ENCODE measurements around the gene DPEP3.

DPEP3 gene

GRCh38 chr16:67950335-67950843 lies 29.9 kb downstream of the DPEP3 start:
- in situ Hi-C loops (cut with MboI; ENCODE audit: low sequenced_read_pairs, unreplicated experiment): no loop called here
- no peak for DNase-seq (ENCODE audit: low spot score)
- TF ChIP-seq CTCF (IDR thresholded peaks at IDR 0.05; ENCODE audit: borderline replicate concordance, control extremely low read depth, extremely low read depth, insufficient read depth, missing control alignments): no peak

GRCh38 chr16:67949645-67950044 lies 30.7 kb downstream of the DPEP3 start:
- in situ Hi-C loops (cut with MboI; ENCODE audit: low sequenced_read_pairs, unreplicated experiment): no loop called here
- no peak for DNase-seq (ENCODE audit: low spot score)
- TF ChIP-seq CTCF (IDR thresholded peaks at IDR 0.05; ENCODE audit: borderline replicate concordance, control extremely low read depth, extremely low read depth, insufficient read depth, missing control alignments): no peak

- no peak for TF ChIP-seq CTCF (IDR thresholded peaks at IDR 0.05; ENCODE audit: borderline replicate concordance, control extremely low read depth, extremely low read depth, insufficient read depth, missing control alignments)
- in situ Hi-C loops (cut with MboI; ENCODE audit: low sequenced_read_pairs, unreplicated experiment): no loop called here
- no peak for DNase-seq (ENCODE audit: low spot score)
These were observed 32.3 kb downstream of the DPEP3 start for GRCh38 chr16:67948015-67948414.

GRCh38 chr16:67946966-67947558 lies 33.2 kb downstream of the DPEP3 start:
- in situ Hi-C loops (cut with MboI; ENCODE audit: low sequenced_read_pairs, unreplicated experiment): no loop called here
- no peak for DNase-seq (ENCODE audit: low spot score)

GRCh38 chr16:67946128-67946569 lies 34.1 kb downstream of the DPEP3 start:
- TF ChIP-seq CTCF (IDR thresholded peaks at IDR 0.05; ENCODE audit: borderline replicate concordance, control extremely low read depth, extremely low read depth, insufficient read depth, missing control alignments): no peak
- DNase-seq (ENCODE audit: low spot score): no peak
- in situ Hi-C loops (cut with MboI; ENCODE audit: low sequenced_read_pairs, unreplicated experiment): no loop called here

More at GRCh38 chr16:67946966-67947558, 33.2 kb downstream of the DPEP3 start:
- TF ChIP-seq CTCF (IDR thresholded peaks at IDR 0.05; ENCODE audit: borderline replicate concordance, control extremely low read depth, extremely low read depth, insufficient read depth, missing control alignments): no peak

- DNase-seq (ENCODE audit: low spot score): no peak
- in situ Hi-C loops (cut with MboI; ENCODE audit: low sequenced_read_pairs, unreplicated experiment): no loop called here
- TF ChIP-seq CTCF (IDR thresholded peaks at IDR 0.05; ENCODE audit: borderline replicate concordance, control extremely low read depth, extremely low read depth, insufficient read depth, missing control alignments): no peak
These were observed 34.8 kb downstream of the DPEP3 start for GRCh38 chr16:67945392-67945933.

All from GM13976 (cell line).